ENCODE measurements around the gene PPP1R12C.

The PPP1R12C gene

GRCh38 chr19:55079400-55080038 is 37.9 kb downstream of the PPP1R12C start:
- no peak for DNase-seq (ENCODE audit: extremely low read depth, low read depth)
- TF ChIP-seq CTCF (IDR thresholded peaks at IDR 0.05; ENCODE audit: low read depth, low read length) = no peak

DNA sequence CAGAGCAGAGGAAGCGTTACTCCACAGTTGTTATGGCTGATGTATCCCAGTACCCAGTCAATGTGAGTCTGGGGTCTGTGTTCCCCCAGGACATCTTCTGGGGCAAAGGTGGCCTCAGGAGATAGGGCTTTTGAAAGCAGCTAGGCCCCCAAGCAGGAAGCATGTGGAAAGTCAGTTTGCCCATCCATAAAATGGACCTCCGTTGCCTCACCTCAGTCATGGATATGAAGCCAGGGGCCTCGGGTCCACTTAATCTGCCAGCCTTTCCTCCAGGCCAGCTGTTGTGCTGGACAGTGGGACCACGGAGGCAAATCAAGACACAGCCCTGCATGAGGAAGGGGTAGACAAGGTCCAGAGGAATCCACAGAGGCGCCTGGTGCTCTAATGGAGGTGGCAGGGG is 38.4 kb downstream of the PPP1R12C start:
- no peak for DNase-seq (ENCODE audit: extremely low read depth, low read depth)
- TF ChIP-seq CTCF (IDR thresholded peaks at IDR 0.05; ENCODE audit: low read depth, low read length) = no peak

DNA sequence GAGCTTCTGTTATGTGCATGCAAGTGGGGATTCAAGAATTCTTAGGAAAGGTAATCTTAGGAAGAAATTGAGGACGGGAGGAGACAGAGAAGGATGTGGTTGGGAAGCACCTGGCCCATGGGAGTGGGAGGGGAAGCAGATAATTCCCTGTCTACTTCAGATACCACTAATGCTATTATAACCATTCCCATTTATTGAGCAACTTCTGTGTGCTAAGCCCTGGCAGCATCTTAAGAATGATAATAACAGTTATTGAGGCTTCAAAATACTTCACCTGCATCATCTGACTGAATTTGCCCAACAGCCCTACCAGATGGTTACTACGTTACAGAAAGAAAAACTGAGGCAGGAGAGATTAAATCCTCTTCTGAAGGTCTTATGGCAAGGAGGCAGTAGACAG is 40.3 kb downstream of the PPP1R12C start:
- DNase-seq (ENCODE audit: extremely low read depth, low read depth) = no peak
- TF ChIP-seq CTCF (IDR thresholded peaks at IDR 0.05; ENCODE audit: low read depth, low read length) = no peak

GRCh38 chr19:55076321-55076720 is 41.1 kb downstream of the PPP1R12C start:
- no peak for DNase-seq (ENCODE audit: extremely low read depth, low read depth)
- no peak for TF ChIP-seq CTCF (IDR thresholded peaks at IDR 0.05; ENCODE audit: low read depth, low read length)

DNA sequence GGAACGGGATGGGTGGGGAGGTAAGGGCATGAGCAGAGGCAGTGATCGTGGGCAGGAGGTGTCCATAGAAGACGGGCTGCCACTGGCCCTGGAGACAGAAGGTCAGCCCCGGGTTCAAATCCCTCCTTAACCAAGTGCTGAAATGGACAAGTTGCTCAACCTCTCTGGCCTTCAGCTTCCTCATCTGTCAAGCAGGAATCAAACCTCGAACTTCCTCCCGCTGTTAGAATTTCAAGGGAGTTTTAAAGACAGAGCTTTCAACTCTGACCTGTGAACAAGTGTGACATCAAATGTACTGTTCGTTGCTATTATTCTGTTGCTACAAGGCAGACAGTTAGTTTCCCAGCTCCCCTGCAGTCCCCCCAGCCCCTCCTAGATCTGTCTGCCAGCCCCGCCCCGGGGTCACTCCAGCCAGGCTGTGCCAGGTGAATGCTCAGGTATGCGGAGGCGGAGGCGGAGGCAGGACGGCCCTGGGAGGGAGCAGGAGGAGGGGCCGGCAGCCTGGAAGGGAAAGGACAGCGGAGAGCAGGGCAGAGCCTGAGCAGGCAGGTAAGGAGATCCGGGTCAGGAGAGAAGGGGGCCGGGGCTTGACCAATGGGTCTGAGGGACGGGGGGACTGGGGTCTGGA is 42.0 kb downstream of the PPP1R12C start, which contains the start of gene EPS8L1:
Gene EPS8L1 (plus strand): TSS at position 499 of the 628 bp plus-strand sequence. CDS start 576 bp downstream, outside the sequence.
- no peak for TF ChIP-seq CTCF (IDR thresholded peaks at IDR 0.05; ENCODE audit: low read depth, low read length)
- DNase-seq (ENCODE audit: extremely low read depth, low read depth) = no peak

DNA sequence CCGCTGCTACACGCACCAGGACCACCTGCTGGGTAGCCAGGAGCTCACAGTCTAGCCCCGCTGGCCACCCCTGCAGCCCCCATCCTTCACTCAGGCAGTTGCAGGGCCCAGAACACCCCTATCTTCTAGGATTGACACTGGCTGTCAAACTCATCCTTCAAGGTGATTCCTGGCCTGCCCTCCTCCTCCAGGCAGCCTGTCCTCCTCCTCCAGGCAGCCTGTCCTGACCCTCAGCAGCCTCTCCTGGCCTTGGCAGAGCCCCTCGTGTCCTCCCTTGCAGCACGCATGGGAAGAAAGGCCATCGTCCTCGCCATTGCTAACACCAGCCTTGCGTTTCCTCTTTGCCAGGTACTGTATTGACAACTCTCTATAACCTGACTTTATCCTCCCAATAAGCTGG is 45.5 kb downstream of the PPP1R12C start:
- DNase-seq (ENCODE audit: extremely low read depth, low read depth) = no peak
- TF ChIP-seq CTCF (IDR thresholded peaks at IDR 0.05; ENCODE audit: low read depth, low read length) = no peak

DNA sequence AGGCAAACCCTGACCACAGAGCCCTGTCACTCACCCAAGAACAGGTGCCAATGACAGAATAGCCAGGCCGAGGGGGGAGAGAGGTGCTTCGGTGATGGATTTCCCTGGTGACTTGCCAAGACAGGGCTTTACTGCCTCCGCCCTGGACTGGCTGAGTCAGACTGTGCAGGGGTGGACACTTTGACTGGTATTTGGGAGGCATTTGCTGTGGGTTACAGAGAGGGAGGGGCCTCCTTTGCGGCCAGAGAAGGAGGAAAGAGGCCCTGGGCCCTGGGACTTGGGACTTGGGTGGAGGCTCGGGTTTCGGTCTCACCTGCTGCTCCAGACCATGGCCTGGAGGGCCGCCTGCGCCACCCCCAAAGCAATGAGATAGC is 46.3 kb downstream of the PPP1R12C start:
- TF ChIP-seq CTCF (IDR thresholded peaks at IDR 0.05; ENCODE audit: low read depth, low read length) = no peak
- DNase-seq (ENCODE audit: extremely low read depth, low read depth) = no peak

Measured in AG09319 (cell line).